H1 (cell line): ENCODE results near the gene PLCH2. TPM values are rescaled to one million over a fixed set of nuclear protein-coding genes. Genes with fewer than 3 reads are reported as not detected.

Source experiments
- CTCF ChIA-PET: fragments of 300-600 bp; sonication (Branson Sonifier 250); formaldehyde crosslinking; loops from one replicate; lab custom pipeline; 2021; ENCODE audit not compliant: partially characterized antibody; lab: Charles Lee
- POLR2A ChIA-PET: fragments of 300-600 bp; sonication (Branson Sonifier 250); formaldehyde crosslinking; loops from one replicate; lab custom pipeline; 2021; ENCODE audit warnings: inconsistent platforms; ENCODE audit not compliant: partially characterized antibody; lab: Charles Lee
- DNase-seq, 2 experiments: peaks; one replicate each; pipeline versions ENCODE4 v3.0.0 to v3.0.0-alpha.2; 2010 to 2022; ENCODE audit warnings: low spot score in 2 of 2, low read depth in 1 of 2, mixed read lengths in 1 of 2
- FAIRE-seq: peaks from 2 replicates; lab custom pipeline; 2011; peaks lifted over from hg19 to GRCh38; lab: Jason Lieb, UNC
- H2AFZ ChIP-seq: 2 replicates; pipeline ENCODE4 v1.8.1; 2012; ENCODE audit warnings: low read length, inconsistent platforms
- H2AK5ac ChIP-seq: 2 replicates; pipeline ENCODE4 v1.6.1; 2013; ENCODE audit warnings: low read depth, low read length
- H2BK120ac ChIP-seq: replicated peaks from 2 replicates; pipeline ENCODE3; 2013; ENCODE audit warnings: low read depth, low read length, inconsistent platforms
- H2BK12ac ChIP-seq: 2 replicates; pipeline ENCODE4 v1.6.1; 2013; ENCODE audit warnings: low read depth, low read length
- H2BK15ac ChIP-seq: 2 replicates; pipeline ENCODE4 v1.6.1; 2013; ENCODE audit warnings: low read length
- H2BK20ac ChIP-seq: 2 replicates; pipeline ENCODE4 v1.6.1; 2013; ENCODE audit warnings: low read length
- H2BK5ac ChIP-seq: 2 replicates; pipeline ENCODE4 v1.6.1; 2013; ENCODE audit warnings: low read depth, low read length
- H3K14ac ChIP-seq: 2 replicates; pipeline ENCODE4 v1.6.1; 2013; ENCODE audit warnings: inconsistent platforms; ENCODE audit not compliant: insufficient read length
- H3K18ac ChIP-seq: 2 replicates; pipeline ENCODE4 v1.6.1; 2013; ENCODE audit warnings: low read length; ENCODE audit errors: extremely low read depth
- H3K23ac ChIP-seq: 2 replicates; pipeline ENCODE4 v1.6.1; 2013; ENCODE audit warnings: inconsistent platforms; ENCODE audit not compliant: insufficient read length
- H3K23me2 ChIP-seq: 2 replicates; pipeline ENCODE4 v1.6.1; 2013; ENCODE audit warnings: low read depth, low read length
- H3K27ac ChIP-seq: 2 replicates; pipeline ENCODE4 v1.6.1; 2011; ENCODE audit warnings: low read depth, low read length, inconsistent platforms
- H3K27me3 ChIP-seq, 4 experiments: replicated peaks in 1 of 4; 1 replicate in 1 of 4; 2 replicates in 3 of 4; pipeline versions ENCODE4 v1.6.1 to v1.8.1; 2011 to 2013; ENCODE audit warnings: low read length in 3 of 4, mild to moderate bottlenecking in 3 of 4, inconsistent platforms in 2 of 4, mixed read lengths in 2 of 4, moderate library complexity in 1 of 4; ENCODE audit not compliant: control insufficient read depth in 3 of 4, insufficient read depth in 3 of 4; ENCODE audit errors: extremely low read depth in 1 of 4
- H3K36me3 ChIP-seq, 4 experiments: 2 replicates each; pipeline versions ENCODE4 v1.6.1 to v1.8.1; 2011 to 2013; ENCODE audit warnings: mild to moderate bottlenecking in 4 of 4, low read length in 3 of 4, moderate library complexity in 2 of 4, control low read depth in 1 of 4, inconsistent platforms in 1 of 4; ENCODE audit not compliant: insufficient read depth in 4 of 4, control insufficient read depth in 2 of 4
- H3K4ac ChIP-seq: replicated peaks from 2 replicates; pipeline ENCODE3; 2013; ENCODE audit warnings: low read length, low read depth, mixed read lengths, inconsistent platforms; ENCODE audit not compliant: insufficient read length
- H3K4me1 ChIP-seq, 4 experiments: replicated peaks in 1 of 4; 1 replicate in 1 of 4; 2 replicates in 3 of 4; pipeline versions ENCODE4 v1.6.1 to v1.8.1; 2011 to 2013; ENCODE audit warnings: low read length in 3 of 4, inconsistent platforms in 2 of 4, mixed read lengths in 1 of 4; ENCODE audit not compliant: insufficient read depth in 4 of 4, control insufficient read depth in 3 of 4
- H3K4me2 ChIP-seq, 2 experiments: 2 replicates each; pipeline versions ENCODE4 v1.6.1 to v1.8.1; 2011 to 2013; ENCODE audit warnings: low read depth in 2 of 2, low read length in 2 of 2, control low read depth in 1 of 2, inconsistent platforms in 1 of 2, mild to moderate bottlenecking in 1 of 2; ENCODE audit not compliant: insufficient read depth in 1 of 2
- H3K4me3 ChIP-seq, 4 experiments: fragments of 200-600, 300-600 bp in 1 of 4; sonication (generic), shearing (Covaris generic), sonication (Bioruptor Twin) in 1 of 4; 2 replicates each; pipeline versions ENCODE4 v1.5.1 to v1.8.1; 2011 to 2016; ENCODE audit warnings: low read length in 4 of 4, low read depth in 3 of 4, control low read depth in 2 of 4, inconsistent platforms in 2 of 4, mild to moderate bottlenecking in 2 of 4, mixed read lengths in 1 of 4, moderate library complexity in 1 of 4; ENCODE audit not compliant: insufficient read depth in 2 of 4; ENCODE audit errors: extremely low read depth in 1 of 4
- H3K56ac ChIP-seq: replicated peaks from 2 replicates; pipeline ENCODE3; 2013; ENCODE audit warnings: low read depth, mild to moderate bottlenecking, mixed read lengths, low read length, inconsistent platforms; ENCODE audit not compliant: insufficient read length
- H3K79me1 ChIP-seq: 2 replicates; pipeline ENCODE4 v1.6.1; 2013; ENCODE audit warnings: low read depth, low read length, control low read depth
- H3K79me2 ChIP-seq, 2 experiments: 2 replicates each; pipeline versions ENCODE4 v1.6.1 to v1.8.1; 2012 to 2013; ENCODE audit warnings: low read length in 2 of 2, mild to moderate bottlenecking in 2 of 2, inconsistent platforms in 1 of 2; ENCODE audit not compliant: insufficient read depth in 2 of 2, control insufficient read depth in 1 of 2
- H3K9ac ChIP-seq, 4 experiments: replicated peaks in 1 of 4; 1 replicate in 1 of 4; 2 replicates in 3 of 4; pipeline versions ENCODE4 v1.6.1 to v1.8.1; 2011 to 2013; ENCODE audit warnings: low read depth in 3 of 4, low read length in 3 of 4, control low read depth in 2 of 4, mild to moderate bottlenecking in 2 of 4, moderate library complexity in 2 of 4, inconsistent platforms in 1 of 4; ENCODE audit errors: extremely low read depth in 1 of 4
- H3K9me3 ChIP-seq, 2 experiments: 2 replicates each; pipeline versions ENCODE4 v1.6.1 to v1.8.1; 2012 to 2013; ENCODE audit warnings: mild to moderate bottlenecking in 2 of 2, moderate library complexity in 2 of 2, control low read depth in 1 of 2, inconsistent platforms in 1 of 2, low read depth in 1 of 2, low read length in 1 of 2, mixed read lengths in 1 of 2; ENCODE audit not compliant: insufficient read depth in 2 of 2
- H4K20me1 ChIP-seq, 2 experiments: replicated peaks in 1 of 2; 2 replicates each; pipeline versions ENCODE3 to v1.8.1; 2011 to 2013; ENCODE audit warnings: inconsistent platforms in 2 of 2, low read length in 2 of 2, mild to moderate bottlenecking in 1 of 2; ENCODE audit not compliant: insufficient read depth in 2 of 2, control insufficient read depth in 1 of 2
- H4K5ac ChIP-seq: 2 replicates; pipeline ENCODE4 v1.6.1; 2013; ENCODE audit warnings: low read length, low read depth, mixed read lengths, inconsistent platforms; ENCODE audit not compliant: insufficient read length
- H4K8ac ChIP-seq: 2 replicates; pipeline ENCODE4 v1.8.0; 2013; ENCODE audit warnings: mild to moderate bottlenecking, moderate library complexity, low read length, inconsistent platforms; ENCODE audit not compliant: insufficient read depth; ENCODE audit errors: extremely low read depth
- H4K91ac ChIP-seq: replicated peaks from 2 replicates; pipeline ENCODE3; 2013; ENCODE audit warnings: low read length, mixed read lengths, inconsistent platforms; ENCODE audit not compliant: insufficient read length
- CBX8 ChIP-seq: fragments of 300-800, 300-1000 bp; sonication (generic); IDR thresholded peaks from 2 replicates; pipeline ENCODE4 v1.7.1; 2016; ENCODE audit warnings: low read depth, low read length, borderline replicate concordance
- CEBPB ChIP-seq: IDR thresholded peaks from 2 replicates; pipeline ENCODE4 v1.6.1; 2012; ENCODE audit warnings: low read depth, low read length
- CTBP2 ChIP-seq: IDR thresholded peaks from 2 replicates; pipeline ENCODE4 v1.7.0; 2011; ENCODE audit warnings: borderline replicate concordance, mild to moderate bottlenecking, moderate library complexity, mixed read lengths, low read length; ENCODE audit not compliant: insufficient read depth, insufficient read length
- EZH2 ChIP-seq: fragments of 200-600 bp; sonication (generic); IDR thresholded peaks from 2 replicates; pipeline ENCODE4 v1.7.1; 2012; ENCODE audit warnings: low read depth, mild to moderate bottlenecking, moderate library complexity, low read length, inconsistent platforms; ENCODE audit not compliant: severe bottlenecking
- GTF2F1 ChIP-seq: IDR thresholded peaks from 2 replicates; pipeline ENCODE4 v1.6.1; 2012; ENCODE audit warnings: low read depth, low read length, improper control_type of control experiment, borderline replicate concordance
- KDM5A ChIP-seq: fragments of 200-600 bp; IDR thresholded peaks from 2 replicates; pipeline ENCODE4 v1.7.1; 2012; ENCODE audit warnings: mild to moderate bottlenecking, low read length, inconsistent platforms, mixed read lengths
- RBBP5 ChIP-seq: IDR thresholded peaks from 2 replicates; pipeline ENCODE4 v1.7.1; 2012; ENCODE audit warnings: low read depth, mild to moderate bottlenecking, inconsistent platforms, low read length, moderate library complexity, borderline replicate concordance
- SIX5 ChIP-seq: IDR thresholded peaks from 2 replicates; pipeline ENCODE4 v1.6.1; 2011; ENCODE audit warnings: mild to moderate bottlenecking, low read depth, low read length
- YY1 ChIP-seq: IDR thresholded peaks from 2 replicates; pipeline ENCODE4 v1.6.1; 2011; ENCODE audit warnings: low read depth, mild to moderate bottlenecking, low read length
- WGBS, 2 experiments: shearing (Covaris generic) in 1 of 2; methylation state at CpG; one replicate each; pipeline versions ENCODE4 v1.1.6 to v1.1.7; 2013 to 2015; ENCODE audit warnings: low lambda C conversion rate in 2 of 2, mixed read lengths in 2 of 2, inconsistent platforms in 1 of 2, low coverage in 1 of 2, missing lambda C conversion rate in 1 of 2; ENCODE audit not compliant: insufficient replicate concordance in 2 of 2, insufficient coverage in 1 of 2, insufficient read length in 1 of 2; ENCODE audit errors: extremely low coverage in 1 of 2, missing lambda C conversion rate in 1 of 2; 5-methylcytosine and 5-hydroxymethylcytosine counted together
- polyA plus RNA-seq, 7 experiments: library from polyadenylated mRNA; depleted of rRNA in 3 of 7; stranded (reverse) in 5 of 7; unstranded in 2 of 7; fragments of >200 nt in 5 of 7; fragments of 200-250 nt in 2 of 7; gene quantifications; 1 replicate in 5 of 7; 2 replicates in 1 of 7; 4 replicates in 1 of 7; pipeline versions ENCODE4 v1.2.1 to v1.2.3, GENCODE V29; 2011 to 2013; ENCODE audit warnings: missing spikeins in 2 of 7, mixed read lengths in 2 of 7
- total RNA-seq: library from RNA; stranded (reverse); fragmentation: NEBNext Ultra II Directional; extraction: Animal tissue kit (Norgen Biotek cat#: 25700); gene quantifications from 2 replicates; pipeline ENCODE4 v1.2.1, GENCODE V29; 2021

Gene PLCH2
- total and polyA plus RNA-seq, 2 of the 8 experiments (the other 6 are each of a cell fraction or from before 2014, with no cell fraction given) = 0.14 to 0.19 TPM

DNA sequence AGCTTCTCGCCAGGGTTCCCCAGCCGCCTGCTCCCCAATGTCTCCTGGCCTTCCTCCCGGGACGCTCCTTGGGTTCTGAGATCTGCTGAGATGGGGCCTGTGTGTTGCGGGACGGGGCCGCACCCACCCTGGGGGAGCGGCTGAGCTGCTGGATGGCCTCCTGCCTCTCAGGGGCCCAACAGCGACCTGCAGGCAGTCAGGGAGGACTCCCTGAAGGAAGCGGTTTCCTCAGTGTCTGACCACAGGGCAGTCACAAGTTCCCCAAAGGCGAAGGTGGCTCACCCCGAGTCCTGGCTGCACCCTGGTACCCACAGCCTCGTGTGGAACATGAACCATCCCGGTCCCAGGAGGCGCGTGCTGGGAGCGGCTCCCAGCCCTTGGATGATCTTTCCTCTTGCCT lies 18.6 kb upstream of the PLCH2 start:
- Histone ChIP-seq H3K18ac (no peak overlapping the region), H3K4ac (no peak overlapping the region), H3K79me1 (no peaks in the 10 kb centered on the region), H3K27ac (no peak overlapping the region), H2BK120ac (no peak overlapping the region), H2BK12ac (no peak overlapping the region), H3K9ac (no peak overlapping the region; a peak in 1 of 7 replicates), H2BK20ac (no peak overlapping the region), H3K4me3 (no peak overlapping the region), H3K23ac (no peak overlapping the region), H3K4me2 (no peak overlapping the region), H3K4me1 (peaks cover 0 to 5% (median 3%) of the 10 kb centered on the region in 4 experiments; a peak in 4 of 7 replicates), H3K9me3 (no peaks in the 10 kb centered on the region), H3K79me2 (no peaks in the 10 kb centered on the region), H2BK15ac (no peak overlapping the region), H2AFZ (no peak overlapping the region), H3K23me2 (no peaks in the 10 kb centered on the region), H3K36me3 (no peaks in the 10 kb centered on the region), H3K14ac (no peak overlapping the region), H4K5ac (no peak overlapping the region), H4K91ac (no peak overlapping the region), H3K27me3 (no peaks in the 10 kb centered on the region; a peak in 1 of 7 replicates), H4K8ac (no peak overlapping the region), H2AK5ac (no peak overlapping the region), H3K56ac (no peak overlapping the region), H2BK5ac (no peak overlapping the region), H4K20me1 (no peaks in the 10 kb centered on the region)
- TF ChIP-seq GTF2F1 (no peak), RBBP5 (no peak), YY1 (no peak), CEBPB (no peak), CBX8 (no peak), EZH2 (no peak), KDM5A (no peak), SIX5 (no peak), CTBP2 (no peak)
- DNase-seq = no peak
- CTCF ChIA-PET = interaction anchor here (0.8 to 1.3 kb wide), 3 partner anchors 40 to 960 kb away, joined by 3 read pairs; no protein-coding TSS in a partner anchor
- WGBS, 2 experiments = 85% methylated on average over 9 of the region's 17 CpGs; no CpG with 5 or more reads in 1 of the 2 experiments
- POLR2A ChIA-PET = no interaction called here
- FAIRE-seq = no peak
